OCI-LY1 (cell line): Measurements from ENCODE around the gene SGTB.
"Not testable (repeated sequence)": the region's sequence is repeated elsewhere in the genome, so short reads cannot be mapped to it uniquely, and the experiment has no call there.

ENCODE experiments used
- H2AFZ ChIP-seq: fragments of 200-600 bp; sonication (generic), shearing (Covaris generic); 2 replicates; pipeline ENCODE4 v1.6.0; 2014; ENCODE audit warnings: antibody characterized with exemption, mild to moderate bottlenecking, low read length
- H3F3A ChIP-seq: fragments of 200-600 bp; sonication (generic), shearing (Covaris generic); 2 replicates; pipeline ENCODE4 v1.6.0; 2014; ENCODE audit warnings: mild to moderate bottlenecking, antibody characterized with exemption, low read length, moderate library complexity; ENCODE audit not compliant: insufficient read depth
- H3K27ac ChIP-seq: fragments of 200-600 bp; sonication (generic); 2 replicates; pipeline ENCODE4 v1.5.1; 2014; ENCODE audit warnings: low read length, mixed run types, mild to moderate bottlenecking, low read depth; ENCODE audit not compliant: poor library complexity, severe bottlenecking
- H3K27me3 ChIP-seq: fragments of 200-600 bp; sonication (generic); 2 replicates; pipeline ENCODE4 v1.6.0; 2014; ENCODE audit warnings: antibody characterized with exemption, mild to moderate bottlenecking, low read length, moderate library complexity; ENCODE audit not compliant: insufficient read depth
- H3K36me3 ChIP-seq: fragments of 200-600 bp; sonication (generic); 2 replicates; pipeline ENCODE4 v1.6.1; 2014; ENCODE audit warnings: mild to moderate bottlenecking, antibody characterized with exemption, low read length, moderate library complexity, mixed read lengths; ENCODE audit not compliant: insufficient read depth
- H3K4me1 ChIP-seq: fragments of 200-600 bp; sonication (generic); 2 replicates; pipeline ENCODE4 v1.5.1; 2014; ENCODE audit warnings: mild to moderate bottlenecking, low read length, moderate library complexity; ENCODE audit not compliant: insufficient read depth, severe bottlenecking
- H3K4me2 ChIP-seq: fragments of 200-600 bp; sonication (generic), shearing (Covaris generic); 2 replicates; pipeline ENCODE4 v1.6.1; 2014; ENCODE audit warnings: low read length
- H3K4me3 ChIP-seq: fragments of 200-600 bp; sonication (generic); 2 replicates; pipeline ENCODE4 v1.5.1; 2014; ENCODE audit warnings: low read length, low read depth, mild to moderate bottlenecking, mixed read lengths; ENCODE audit not compliant: poor library complexity, severe bottlenecking
- H3K79me2 ChIP-seq: fragments of 200-600 bp; shearing (Covaris generic); 2 replicates; pipeline ENCODE4 v1.6.1; 2016; ENCODE audit warnings: mixed run types, low read length, mixed read lengths; ENCODE audit not compliant: insufficient read depth
- H3K9ac ChIP-seq: fragments of 200-600 bp; sonication (generic), shearing (Covaris generic); 2 replicates; pipeline ENCODE4 v1.6.1; 2014; ENCODE audit warnings: mild to moderate bottlenecking, low read length, mixed read lengths
- H3K9me2 ChIP-seq: fragments of 200-600 bp; sonication (generic), shearing (Covaris generic); 2 replicates; pipeline ENCODE4 v1.6.1; 2014; ENCODE audit warnings: low read depth, mild to moderate bottlenecking, low read length, mixed read lengths
- H3K9me3 ChIP-seq: fragments of 200-600 bp; shearing (Covaris generic); 2 replicates; pipeline ENCODE4 v1.6.1; 2014; ENCODE audit warnings: low read length, mixed read lengths
- H4K20me1 ChIP-seq: fragments of 200-600 bp; sonication (generic), shearing (Covaris generic); 2 replicates; pipeline ENCODE4 v1.6.0; 2016; ENCODE audit warnings: mild to moderate bottlenecking, low read length; ENCODE audit not compliant: insufficient read depth
- CTCF ChIP-seq: fragments of 200-600 bp; sonication (generic), shearing (Covaris generic); IDR thresholded peaks from 2 replicates; pipeline ENCODE4 v1.5.1; 2017; ENCODE audit warnings: mild to moderate bottlenecking, antibody characterized with exemption, low read length, moderate library complexity, mixed read lengths
- EZH2 ChIP-seq: fragments of 200-600 bp; sonication (generic), shearing (Covaris generic); IDR thresholded peaks from 2 replicates; pipeline ENCODE4 v1.8.0; 2017; ENCODE audit warnings: borderline replicate concordance, mixed run types, mild to moderate bottlenecking, antibody characterized with exemption, low read length, moderate library complexity, mixed read lengths

The SGTB gene

GRCh38 chr5:65624571-65625555 is 97.0 kb downstream of the SGTB start, which contains the start of the genes SHLD3 and TRAPPC13:
Gene SHLD3, plus strand, starts transcription at chr5:65625027. Its CDS starts 4,561 bp downstream, at chr5:65629588.
Gene TRAPPC13, plus strand, starts transcription at chr5:65625027. Its CDS starts 34 bp downstream, at chr5:65625061.
- Histone ChIP-seq H3K4me1 (peaks cover 38% of the 10 kb centered on the region), H4K20me1 (no peaks in the 10 kb centered on the region), H3K36me3 (peaks cover 8% of the 10 kb centered on the region; the same call in 1 of the 2 replicates), H3K9ac (peak within 1 kb of the TSS; percentile 93), H2AFZ (peak within 1 kb of the TSS; percentile 56), H3K4me3 (peak within 1 kb of the TSS; percentile 94), H3K4me2 (peak within 1 kb of the TSS; percentile 83), H3K9me3 (no peaks in the 10 kb centered on the region), H3K27me3 (no peaks in the 10 kb centered on the region), H3K9me2 (no peaks in the 10 kb centered on the region), H3K27ac (peak within 1 kb of the TSS; percentile 74), H3K79me2 (peaks cover 67% of the 10 kb centered on the region), H3F3A (no peaks in the 10 kb centered on the region)
- TF ChIP-seq EZH2 (no peak), CTCF (no peak; the same call in 1 of the 2 replicates)

- Histone ChIP-seq H3K9me3 (no peaks in the 10 kb centered on the region), H4K20me1 (no peaks in the 10 kb centered on the region), H3K9ac (peak within 1 kb of the TSS; percentile 93), H3K36me3 (no peaks in the 10 kb centered on the region; the same call in 1 of the 2 replicates), H2AFZ (peak within 1 kb of the TSS; percentile 56; the same call in 1 of the 2 replicates), H3F3A (no peaks in the 10 kb centered on the region), H3K4me3 (peak within 1 kb of the TSS; percentile 94), H3K9me2 (no peaks in the 10 kb centered on the region), H3K27ac (peak within 1 kb of the TSS; percentile 74), H3K4me1 (peaks cover 38% of the 10 kb centered on the region), H3K27me3 (no peaks in the 10 kb centered on the region), H3K4me2 (peak within 1 kb of the TSS; percentile 83), H3K79me2 (peaks cover 59% of the 10 kb centered on the region)
- TF ChIP-seq CTCF, result peak; percentile 5; the same call in 1 of the 2 replicates
- TF ChIP-seq EZH2, result no peak
Measured at GRCh38 chr5:65624025-65624570, 97.8 kb downstream of the SGTB start, which contains the start of gene TRIM23. Gene TRIM23, minus strand, starts transcription at chr5:65624333. Its CDS starts 59 bp downstream, at chr5:65624274.

GRCh38 chr5:65623482-65623881 is 98.4 kb downstream of the SGTB start:
- Histone ChIP-seq H3F3A (no peaks in the 10 kb centered on the region), H3K9me2 (no peaks in the 10 kb centered on the region), H3K4me2 (peak overlapping the region; percentile 83), H3K9me3 (no peaks in the 10 kb centered on the region), H3K27ac (peak overlapping the region; percentile 74), H3K4me1 (peaks cover 38% of the 10 kb centered on the region), H3K4me3 (peak overlapping the region; percentile 94), H3K27me3 (no peaks in the 10 kb centered on the region), H3K36me3 (no peaks in the 10 kb centered on the region), H4K20me1 (no peaks in the 10 kb centered on the region), H2AFZ (no peak overlapping the region), H3K9ac (peak overlapping the region; percentile 93), H3K79me2 (peaks cover 58% of the 10 kb centered on the region)
- no peak for TF ChIP-seq CTCF
- no peak for TF ChIP-seq EZH2

GRCh38 chr5:65621961-65622360 is 99.9 kb downstream of the SGTB start:
- H2AFZ ChIP-seq, H3K9me3 ChIP-seq, H3K4me3 ChIP-seq, H3K9me2 ChIP-seq, H3K27me3 ChIP-seq, H3K27ac ChIP-seq, H3K9ac ChIP-seq, H4K20me1 ChIP-seq, H3F3A ChIP-seq: not testable (repeated sequence)
- H3K4me2 ChIP-seq, result peak overlapping the region; percentile 83; the same call in 1 of the 2 replicates
- peaks cover 61% of the 10 kb centered on the region for H3K79me2 ChIP-seq
- H3K4me1 ChIP-seq, result peaks cover 31% of the 10 kb centered on the region
- peaks cover 12% of the 10 kb centered on the region; the same call in 1 of the 2 replicates for H3K36me3 ChIP-seq
